ENCODE data around the gene TOR2A.

DNA sequence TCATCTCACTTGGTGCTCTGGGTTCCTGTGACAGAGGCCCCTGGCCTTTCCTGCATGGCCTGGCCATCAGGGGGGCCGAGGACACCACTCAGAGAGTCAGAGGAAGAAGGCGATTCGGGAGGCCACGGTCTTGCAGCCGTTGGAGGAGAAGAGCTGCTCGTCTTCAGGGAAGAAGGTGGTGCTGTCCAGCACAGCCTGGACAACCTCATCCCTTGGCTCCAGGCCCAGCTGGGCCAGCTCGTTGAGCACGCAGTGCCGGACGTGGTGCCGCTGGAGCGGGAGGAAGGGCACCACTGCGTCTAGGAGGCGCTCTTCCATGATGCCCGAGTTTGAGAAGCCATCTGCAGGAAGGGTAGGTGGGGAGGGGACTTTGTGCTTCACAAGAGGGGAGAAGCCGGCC, 3.2 kb downstream of the TOR2A start:
- TF ChIP-seq, protein P1, sequence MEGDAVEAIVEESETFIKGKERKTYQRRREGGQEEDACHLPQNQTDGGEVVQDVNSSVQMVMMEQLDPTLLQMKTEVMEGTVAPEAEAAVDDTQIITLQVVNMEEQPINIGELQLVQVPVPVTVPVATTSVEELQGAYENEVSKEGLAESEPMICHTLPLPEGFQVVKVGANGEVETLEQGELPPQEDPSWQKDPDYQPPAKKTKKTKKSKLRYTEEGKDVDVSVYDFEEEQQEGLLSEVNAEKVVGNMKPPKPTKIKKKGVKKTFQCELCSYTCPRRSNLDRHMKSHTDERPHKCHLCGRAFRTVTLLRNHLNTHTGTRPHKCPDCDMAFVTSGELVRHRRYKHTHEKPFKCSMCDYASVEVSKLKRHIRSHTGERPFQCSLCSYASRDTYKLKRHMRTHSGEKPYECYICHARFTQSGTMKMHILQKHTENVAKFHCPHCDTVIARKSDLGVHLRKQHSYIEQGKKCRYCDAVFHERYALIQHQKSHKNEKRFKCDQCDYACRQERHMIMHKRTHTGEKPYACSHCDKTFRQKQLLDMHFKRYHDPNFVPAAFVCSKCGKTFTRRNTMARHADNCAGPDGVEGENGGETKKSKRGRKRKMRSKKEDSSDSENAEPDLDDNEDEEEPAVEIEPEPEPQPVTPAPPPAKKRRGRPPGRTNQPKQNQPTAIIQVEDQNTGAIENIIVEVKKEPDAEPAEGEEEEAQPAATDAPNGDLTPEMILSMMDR (IDR thresholded peaks at IDR 0.05; ENCODE audit: extremely low read depth in 1 of 2, insufficient read depth in 1 of 2, low read depth in 1 of 2, low read length in 2 of 2) = no peak
- TF ChIP-seq POLR2AphosphoS5 (IDR thresholded peaks at IDR 0.05; ENCODE audit: insufficient read depth, low read depth, low read length) (no peak), POLR2A (IDR thresholded peaks at IDR 0.05; ENCODE audit: low read depth, low read length) (no peak)
- TF ChIP-seq, protein P2, sequence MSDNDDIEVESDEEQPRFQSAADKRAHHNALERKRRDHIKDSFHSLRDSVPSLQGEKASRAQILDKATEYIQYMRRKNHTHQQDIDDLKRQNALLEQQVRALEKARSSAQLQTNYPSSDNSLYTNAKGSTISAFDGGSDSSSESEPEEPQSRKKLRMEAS (IDR thresholded peaks at IDR 0.05; ENCODE audit: insufficient read depth, insufficient read length) = no peak

All from endothelial cell of umbilical vein (primary cell).